ENCODE results near the gene ATXN7L1. TPM values are rescaled to one million over a fixed set of nuclear protein-coding genes. Genes with fewer than 3 reads are reported as not detected.
"Not testable (repeated sequence)": the region's sequence is repeated elsewhere in the genome, so short reads cannot be mapped to it uniquely, and the experiment has no call there.

Gene ATXN7L1
- total RNA-seq, 1 experiment from 2014 or later = 0.44 TPM

GRCh38 chr7:105894131-105894530 is 17.7 kb upstream of the ATXN7L1 start:
- in situ Hi-C loops (cut with HindIII; ENCODE audit: low sequenced_read_pairs) = no loop called here
- DNase-seq (ENCODE audit: low spot score) = no peak

DNA sequence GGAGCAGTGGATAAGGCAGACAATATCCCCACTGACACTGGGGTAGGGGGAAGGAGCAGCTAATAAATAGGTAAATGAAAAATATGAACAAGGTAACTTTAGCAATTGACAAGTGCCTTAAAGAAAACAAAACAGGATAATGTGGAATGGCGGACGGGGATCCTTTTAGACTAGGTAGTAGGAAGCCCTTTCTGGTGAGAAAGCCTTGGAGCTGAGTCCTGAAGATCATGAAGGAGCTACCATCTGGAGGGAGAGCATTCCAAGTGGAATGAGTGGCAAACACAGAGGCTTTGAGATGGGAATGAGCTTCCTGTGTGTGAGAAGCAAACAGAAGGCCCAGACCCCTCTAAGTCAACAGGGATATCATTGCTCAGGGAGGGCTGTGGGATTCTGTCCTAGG is 16.0 kb upstream of the ATXN7L1 start:
- in situ Hi-C loops (cut with HindIII; ENCODE audit: low sequenced_read_pairs) = no loop called here
- DNase-seq (ENCODE audit: low spot score) = no peak

GRCh38 chr7:105890290-105890997 is 14.0 kb upstream of the ATXN7L1 start:
- in situ Hi-C loops (cut with HindIII; ENCODE audit: low sequenced_read_pairs) = no loop called here
- DNase-seq (ENCODE audit: low spot score) = no peak

DNA sequence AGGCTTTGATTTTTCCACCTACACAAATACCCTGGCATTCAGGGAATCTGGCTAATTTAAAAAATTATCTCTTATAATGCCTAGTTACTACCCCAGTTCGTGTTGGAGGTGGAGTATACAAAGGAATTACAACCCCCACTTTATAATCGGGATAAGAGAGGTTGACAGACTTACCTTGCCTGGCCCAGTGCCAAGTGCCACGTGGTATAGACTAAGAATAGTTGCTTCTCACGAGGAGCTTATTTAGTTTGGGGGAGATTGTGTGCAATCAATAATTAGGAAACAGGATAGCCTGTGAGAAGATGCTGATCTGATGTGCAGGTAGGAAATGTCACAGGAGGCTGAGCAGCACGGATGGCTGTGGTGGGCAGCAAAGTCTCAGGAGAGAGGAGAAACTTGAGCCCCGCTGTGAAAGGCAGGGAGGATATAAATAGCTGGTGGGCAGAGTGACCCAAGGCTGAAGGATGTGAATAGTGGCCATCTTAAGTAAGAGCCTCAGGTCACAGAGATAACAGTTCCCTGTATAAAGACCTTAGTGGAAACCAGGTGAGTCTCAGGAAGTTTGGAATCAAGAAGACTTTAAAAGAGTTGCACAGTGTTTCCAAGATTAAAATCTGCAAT is 11.3 kb upstream of the ATXN7L1 start:
- in situ Hi-C loops (cut with HindIII; ENCODE audit: low sequenced_read_pairs) = no loop called here
- DNase-seq (ENCODE audit: low spot score) = no peak

DNA sequence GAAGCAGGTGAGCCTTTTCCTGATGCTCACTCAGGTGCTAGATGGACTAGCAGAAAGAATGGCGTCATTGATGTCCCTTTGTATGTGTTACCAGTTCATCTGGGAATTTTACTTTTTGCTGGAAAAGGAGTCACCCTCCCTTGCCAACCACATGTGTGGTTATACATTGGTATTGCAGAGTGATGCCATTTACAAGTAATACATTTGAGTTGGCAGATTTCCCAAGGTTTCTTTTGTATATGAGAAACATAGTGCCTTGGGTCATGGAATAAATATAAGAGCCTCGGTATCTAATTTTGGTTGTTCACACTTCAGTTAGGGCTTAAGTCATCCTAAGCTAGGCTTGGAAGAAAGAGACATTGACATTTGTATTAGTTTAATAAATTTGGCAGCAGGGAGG is 10.4 kb upstream of the ATXN7L1 start:
- in situ Hi-C loops (cut with HindIII; ENCODE audit: low sequenced_read_pairs) = no loop called here
- DNase-seq (ENCODE audit: low spot score) = no peak

- in situ Hi-C loops (cut with HindIII; ENCODE audit: low sequenced_read_pairs) = no loop called here
- no peak for DNase-seq (ENCODE audit: low spot score)
Measured at GRCh38 chr7:105885387-105886111, 9.2 kb upstream of the ATXN7L1 start.

- in situ Hi-C loops (cut with HindIII; ENCODE audit: low sequenced_read_pairs); DNase-seq (ENCODE audit: low spot score): not testable (repeated sequence)
Measured at GRCh38 chr7:105883179-105883578, 6.8 kb upstream of the ATXN7L1 start.

GRCh38 chr7:105881439-105881838 is 5.0 kb upstream of the ATXN7L1 start:
- no peak for DNase-seq (ENCODE audit: low spot score)
- in situ Hi-C loops (cut with HindIII; ENCODE audit: low sequenced_read_pairs) = no loop called here

DNA sequence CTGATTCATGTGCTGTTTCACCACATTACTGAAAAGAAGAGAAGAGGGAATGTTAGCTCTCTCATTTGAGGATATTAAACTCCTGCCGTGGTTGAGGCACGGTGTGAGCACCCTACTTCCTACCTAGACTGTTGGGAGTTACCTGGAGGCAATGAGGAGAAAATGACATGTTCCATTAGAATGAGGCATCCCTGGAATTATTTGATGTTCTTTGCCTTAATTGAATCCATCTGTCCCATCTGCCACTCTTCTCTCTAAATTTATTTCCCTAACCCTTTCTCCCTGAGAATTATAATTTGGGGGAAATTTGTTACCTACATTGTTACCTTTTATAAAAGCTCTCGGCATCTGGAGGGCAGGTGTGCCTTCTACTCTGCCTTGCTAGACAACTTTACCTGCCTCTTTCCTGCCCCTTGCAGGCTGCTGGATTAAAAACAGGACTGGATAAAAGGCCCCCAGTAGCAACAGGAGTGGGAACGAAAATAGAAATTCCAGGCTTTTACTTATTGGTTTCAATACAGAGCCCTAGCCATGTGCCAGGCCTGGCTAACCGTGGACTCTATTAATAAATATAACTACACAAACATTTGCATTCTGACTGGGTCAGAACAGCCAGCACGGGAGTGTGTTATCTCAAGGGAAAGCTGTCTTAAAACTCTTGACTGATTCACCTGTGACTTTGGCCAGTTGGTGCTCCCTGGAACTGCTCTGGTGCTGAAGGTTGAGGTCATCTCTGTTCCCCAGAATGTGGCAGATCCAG is 4.4 kb upstream of the ATXN7L1 start:
- DNase-seq (ENCODE audit: low spot score) = peak; percentile 48
- in situ Hi-C loops (cut with HindIII; ENCODE audit: low sequenced_read_pairs) = no loop called here

GRCh38 chr7:105879782-105880181 is 3.4 kb upstream of the ATXN7L1 start:
- in situ Hi-C loops (cut with HindIII; ENCODE audit: low sequenced_read_pairs) = no loop called here
- DNase-seq (ENCODE audit: low spot score) = peak; percentile 28

- in situ Hi-C loops (cut with HindIII; ENCODE audit: low sequenced_read_pairs) = no loop called here
- peak; percentile 72 for DNase-seq (ENCODE audit: low spot score)
Measured at GRCh38 chr7:105878746-105879605, 2.6 kb upstream of the ATXN7L1 start.

GRCh38 chr7:105877736-105878135 is 1.3 kb upstream of the ATXN7L1 start:
- DNase-seq (ENCODE audit: low spot score) = peak; percentile 70
- in situ Hi-C loops (cut with HindIII; ENCODE audit: low sequenced_read_pairs) = no loop called here

DNA sequence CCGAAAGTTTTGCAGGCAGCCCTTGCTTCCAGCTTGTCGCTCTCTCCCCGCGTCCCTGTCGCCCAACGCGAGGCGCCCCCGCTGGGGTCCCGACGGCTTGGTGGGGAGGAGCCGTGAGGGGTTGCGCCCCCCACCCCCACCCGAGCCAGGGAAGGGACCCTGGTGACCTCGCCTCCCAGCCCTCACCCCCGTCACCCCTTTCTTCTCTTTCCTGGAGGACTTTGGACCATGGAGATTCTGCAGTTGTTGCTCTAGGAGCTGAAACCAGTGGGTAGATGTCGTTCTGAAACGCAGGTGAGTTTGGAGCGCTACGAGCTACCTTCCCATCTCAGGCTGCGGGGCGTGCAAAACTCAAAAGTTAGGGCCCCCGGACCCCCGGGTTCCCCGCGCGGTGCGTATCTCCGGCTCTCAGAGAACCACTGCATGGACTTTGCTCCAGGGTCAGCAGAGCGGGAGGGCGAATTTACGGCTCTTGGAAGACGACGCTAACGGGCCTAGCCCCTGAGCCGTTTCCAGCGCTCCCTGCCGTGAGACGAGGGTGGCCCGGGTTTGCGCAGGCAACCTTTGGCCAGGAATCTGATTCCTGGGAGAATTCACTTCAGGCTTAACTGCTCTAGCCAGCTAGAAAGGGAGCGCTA is 684 bp upstream of the ATXN7L1 start:
- in situ Hi-C loops (cut with HindIII; ENCODE audit: low sequenced_read_pairs) = no loop called here
- DNase-seq (ENCODE audit: low spot score) = peak; percentile 47

DNA sequence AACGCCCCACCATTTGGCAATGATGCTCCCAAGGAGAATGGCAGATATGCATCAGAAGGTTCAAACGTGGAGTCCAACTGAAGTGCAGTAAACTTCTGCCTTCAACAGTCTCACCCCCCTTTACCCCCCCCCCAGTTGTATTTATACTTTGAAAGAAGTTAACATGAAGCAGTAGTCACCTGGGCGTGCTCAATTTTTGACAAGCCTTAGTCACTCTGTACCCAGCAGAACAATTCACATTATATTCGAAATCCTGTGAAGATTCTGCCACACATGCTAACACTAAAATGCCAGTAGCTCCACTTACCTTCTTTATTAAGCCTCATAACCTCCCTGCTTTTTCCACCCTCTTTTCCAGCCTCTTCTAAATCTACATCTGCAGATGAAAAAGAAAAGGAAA is 894 bp downstream of the ATXN7L1 start:
- in situ Hi-C loops (cut with HindIII; ENCODE audit: low sequenced_read_pairs) = no loop called here

GRCh38 chr7:105874055-105874454 is 2.3 kb downstream of the ATXN7L1 start:
- in situ Hi-C loops (cut with HindIII; ENCODE audit: low sequenced_read_pairs) = no loop called here
- no peak for DNase-seq (ENCODE audit: low spot score)

More for the DNA sequence above, 894 bp downstream of the ATXN7L1 start:
- peak; percentile 41 for DNase-seq (ENCODE audit: low spot score)

GRCh38 chr7:105872491-105872890 is 3.9 kb downstream of the ATXN7L1 start:
- in situ Hi-C loops (cut with HindIII; ENCODE audit: low sequenced_read_pairs) = no loop called here
- DNase-seq (ENCODE audit: low spot score) = no peak

GRCh38 chr7:105871142-105871541 is 5.3 kb downstream of the ATXN7L1 start:
- in situ Hi-C loops (cut with HindIII; ENCODE audit: low sequenced_read_pairs) = no loop called here
- DNase-seq (ENCODE audit: low spot score) = no peak

- in situ Hi-C loops (cut with HindIII; ENCODE audit: low sequenced_read_pairs) = no loop called here
- peak; percentile 18 for DNase-seq (ENCODE audit: low spot score)
Measured at GRCh38 chr7:105866102-105866801, 10.1 kb downstream of the ATXN7L1 start.

Data from G401 (cell line).